Stimulated activated naive CD8-positive, alpha-beta T cell treated with anti-CD3 and anti-CD28 coated beads, Interleukin-15, amount 100 ng/mL, for 72 hours (primary cell): ENCODE measurements around the gene RAI14.

ENCODE experiments used
- ATAC-seq: fragments of 150-1000 bp; cut with Tn5 transposase; 2 replicates; pipeline ENCODE4 v1.10.0; 2021; ENCODE audit warnings: mild to moderate bottlenecking, moderate library complexity
- DNase-seq, 2 donors: peaks; one replicate each; pipeline ENCODE4 v3.0.0; 2021 to 2022
- H3K27ac Mint-ChIP-seq, 2 donors: one replicate each; pipeline ENCODE4 v1.8.0; 2022; ENCODE audit warnings: mild to moderate bottlenecking in 2 of 2, mixed read lengths in 2 of 2, moderate library complexity in 2 of 2
- H3K27me3 Mint-ChIP-seq: one replicate; pipeline ENCODE4 v1.8.0; 2022; ENCODE audit warnings: mixed read lengths
- H3K4me1 Mint-ChIP-seq: one replicate; pipeline ENCODE4 v1.8.0; 2022; ENCODE audit warnings: mild to moderate bottlenecking, mixed read lengths
- H3K4me3 Mint-ChIP-seq, 2 donors: one replicate each; pipeline ENCODE4 v1.8.0; 2022; ENCODE audit warnings: mild to moderate bottlenecking in 2 of 2, mixed read lengths in 2 of 2, moderate library complexity in 1 of 2
- H3K9me3 Mint-ChIP-seq, 2 donors: one replicate each; pipeline ENCODE4 v1.8.0; 2022; ENCODE audit warnings: mixed read lengths in 2 of 2

The RAI14 gene

DNA sequence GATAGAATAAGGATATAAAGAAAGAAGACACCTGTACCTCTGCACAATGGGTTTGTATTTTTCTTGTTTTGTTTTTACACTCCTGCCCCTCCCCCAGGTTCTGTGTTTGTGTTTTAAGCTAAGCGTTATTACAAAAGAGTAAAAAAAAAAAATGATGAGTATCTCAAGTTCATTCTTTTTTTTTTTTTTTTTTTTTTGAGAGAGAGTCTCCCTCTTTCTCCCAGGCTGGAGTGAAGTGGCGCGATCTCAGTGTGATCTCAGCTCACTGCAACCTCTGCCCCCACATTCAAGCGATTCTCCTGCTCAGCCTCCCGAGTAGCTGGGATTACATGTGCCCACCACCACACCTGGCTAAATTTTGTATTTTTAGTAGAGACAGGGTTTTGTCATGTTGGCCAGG, 29.4 kb upstream of the RAI14 start:
- ATAC-seq (no peak), DNase-seq (no peak)
- Mint-ChIP-seq H3K9me3 (peaks cover 0 to 14% of the 10 kb centered on the region in 2 donors), H3K4me3 (no peak overlapping the region), H3K27ac (no peak overlapping the region), H3K4me1 (peaks cover 10% of the 10 kb centered on the region), H3K27me3 (peaks cover 11% of the 10 kb centered on the region)

- peaks cover 0 to 14% of the 10 kb centered on the region in 2 donors for H3K9me3 Mint-ChIP-seq
- H3K4me1 Mint-ChIP-seq = no peaks in the 10 kb centered on the region
- no peak overlapping the region for H3K27ac Mint-ChIP-seq
- DNase-seq = no peak
- H3K27me3 Mint-ChIP-seq = peaks cover 11% of the 10 kb centered on the region
- no peak for ATAC-seq
- no peak overlapping the region for H3K4me3 Mint-ChIP-seq
Measured at GRCh38 chr5:34627794-34628193, 28.3 kb upstream of the RAI14 start.

DNA sequence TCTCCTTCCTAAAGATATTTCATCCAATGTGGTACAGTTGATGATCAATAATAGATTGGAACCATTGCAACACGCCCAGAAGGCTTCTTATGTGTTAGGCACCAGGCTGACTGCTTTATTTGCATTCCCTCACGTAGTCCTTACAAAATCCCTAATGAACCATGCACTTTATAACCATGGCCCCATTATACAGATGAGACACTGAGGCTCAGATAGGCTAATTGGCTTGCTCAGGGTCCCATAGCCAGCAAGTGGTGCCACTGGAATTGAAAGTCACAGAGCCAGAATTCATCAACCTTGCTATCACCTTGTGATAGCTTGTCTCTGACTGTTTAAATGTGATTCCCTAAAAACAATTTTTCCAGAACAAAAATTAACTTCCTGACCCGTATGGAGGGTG, 27.8 kb upstream of the RAI14 start:
- ATAC-seq (no peak), DNase-seq (no peak)
- H3K4me3 Mint-ChIP-seq = no peak overlapping the region
- peaks cover 0 to 14% of the 10 kb centered on the region in 2 donors for H3K9me3 Mint-ChIP-seq
- H3K27ac Mint-ChIP-seq = no peak overlapping the region
- H3K4me1 Mint-ChIP-seq = no peaks in the 10 kb centered on the region
- H3K27me3 Mint-ChIP-seq = peaks cover 11% of the 10 kb centered on the region

- DNase-seq = no peak
- peaks cover 11% of the 10 kb centered on the region for H3K27me3 Mint-ChIP-seq
- no peak overlapping the region for H3K27ac Mint-ChIP-seq
- no peak overlapping the region for H3K4me3 Mint-ChIP-seq
- no peaks in the 10 kb centered on the region for H3K4me1 Mint-ChIP-seq
- H3K9me3 Mint-ChIP-seq = peaks cover 0 to 14% of the 10 kb centered on the region in 2 donors
- no peak for ATAC-seq
Measured at GRCh38 chr5:34630596-34630995, 25.5 kb upstream of the RAI14 start.

DNA sequence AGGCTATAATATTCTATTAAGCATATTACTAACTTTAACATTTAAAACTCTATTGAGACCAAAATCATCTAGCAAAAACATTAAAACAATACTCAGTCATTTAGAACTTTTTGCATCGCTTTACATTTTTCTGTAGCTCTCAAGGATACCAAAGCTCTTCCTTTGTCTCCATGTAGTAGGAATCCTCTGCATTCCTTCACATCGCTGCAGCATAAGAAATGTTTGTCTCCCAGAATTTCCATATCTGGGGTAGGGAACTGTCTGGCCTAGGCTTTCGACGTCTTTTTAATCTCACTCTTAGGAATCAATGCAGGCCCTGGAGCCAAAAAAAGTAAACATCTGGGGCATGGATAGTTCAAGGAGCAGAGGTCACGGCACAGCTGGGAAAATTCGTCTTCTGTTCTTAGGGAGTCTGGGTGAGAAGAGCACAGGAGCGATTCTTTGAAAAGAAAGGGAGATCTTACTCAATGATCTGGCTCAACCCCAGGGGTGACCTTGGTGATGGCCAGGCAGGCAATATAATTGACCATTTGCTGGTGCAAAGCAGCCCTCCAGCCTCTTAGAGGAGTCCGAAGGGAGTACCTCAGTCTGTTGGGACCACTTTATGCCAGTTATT, 23.2 kb upstream of the RAI14 start:
- H3K4me3 Mint-ChIP-seq = no peak overlapping the region

DNA sequence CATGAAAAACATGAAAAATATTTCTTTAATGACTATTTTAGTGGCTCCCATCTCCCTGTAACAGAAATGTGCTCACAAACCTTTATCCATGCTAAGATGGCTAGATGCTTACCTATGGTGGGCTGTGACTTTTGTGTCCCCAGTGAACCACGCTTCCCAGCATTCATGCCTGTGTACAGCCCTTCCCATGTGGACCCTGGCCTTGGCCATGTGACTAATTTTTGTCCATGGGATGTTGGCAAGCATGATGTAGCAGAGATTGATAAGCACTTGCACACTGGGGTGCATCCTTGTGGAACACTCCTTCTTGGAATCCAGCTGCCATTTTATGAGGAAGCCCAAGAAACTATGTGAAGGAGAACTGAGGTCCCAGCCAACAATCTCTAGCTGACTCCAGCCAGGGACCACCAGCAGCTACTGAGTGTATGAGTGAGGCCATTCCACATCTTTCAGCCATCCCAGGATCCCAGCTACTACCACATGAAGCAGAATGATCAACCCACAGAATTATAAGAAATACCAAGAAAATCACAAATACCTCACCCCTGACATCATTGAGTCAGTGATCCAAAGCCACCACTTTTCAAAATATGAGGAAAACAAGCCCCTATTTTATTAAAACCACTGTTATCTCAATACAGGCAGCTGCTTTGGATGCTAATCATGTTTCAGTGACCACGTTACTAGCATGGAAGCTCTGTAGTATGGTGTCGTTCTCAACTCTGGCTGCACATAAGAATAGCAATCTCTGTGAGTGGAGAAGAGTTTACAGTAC, 16.1 kb upstream of the RAI14 start:
- peaks cover 37% of the 10 kb centered on the region for H3K27me3 Mint-ChIP-seq
- ATAC-seq (no peak), DNase-seq (no peak)
- H3K4me1 Mint-ChIP-seq = no peaks in the 10 kb centered on the region
- peaks cover 0 to 15% of the 10 kb centered on the region in 2 donors for H3K9me3 Mint-ChIP-seq
- H3K4me3 Mint-ChIP-seq = no peak overlapping the region
- no peak overlapping the region for H3K27ac Mint-ChIP-seq

More for the DNA sequence above, 23.2 kb upstream of the RAI14 start:
- peaks cover 11% of the 10 kb centered on the region for H3K27me3 Mint-ChIP-seq
- H3K9me3 Mint-ChIP-seq = peaks cover 0 to 19% of the 10 kb centered on the region in 2 donors
- ATAC-seq = no peak
- DNase-seq = no peak
- no peaks in the 10 kb centered on the region for H3K4me1 Mint-ChIP-seq
- no peak overlapping the region for H3K27ac Mint-ChIP-seq

DNA sequence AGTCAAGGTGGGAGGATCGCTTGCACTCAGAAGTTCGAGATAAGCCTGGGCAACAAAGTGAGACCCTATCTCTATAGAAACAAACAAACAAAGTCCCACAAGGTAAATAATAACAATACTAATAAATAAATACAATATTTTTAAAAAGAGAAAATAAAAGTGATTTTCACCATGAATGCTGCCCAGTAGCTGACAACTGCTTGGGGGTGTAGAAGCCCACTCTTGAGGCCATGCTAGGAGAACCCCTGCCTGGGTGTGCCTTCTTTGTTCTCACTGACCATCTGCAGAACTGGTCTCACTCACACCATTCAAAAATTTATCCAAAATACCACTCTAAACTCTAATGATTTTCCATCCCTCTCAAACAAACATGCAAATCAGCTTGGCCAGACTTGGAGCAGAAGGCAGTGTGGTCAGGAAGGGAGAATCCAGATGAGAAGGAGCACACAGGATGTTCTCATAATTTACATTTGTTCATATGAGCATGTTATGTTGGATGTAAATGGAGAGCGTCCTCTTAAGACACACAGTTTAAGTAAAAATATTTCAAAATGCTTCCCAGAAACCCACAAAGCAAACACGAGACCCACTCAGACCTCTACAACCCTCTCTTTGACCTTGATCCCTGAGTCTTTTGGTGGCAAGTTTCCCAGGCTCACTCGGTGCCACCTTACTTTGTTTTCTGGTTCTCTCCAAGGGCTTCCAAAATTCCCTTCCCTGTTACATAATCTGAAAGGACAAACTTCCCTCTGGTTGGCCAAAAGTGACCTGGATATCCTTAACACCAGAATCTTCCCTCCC, 7.9 kb upstream of the RAI14 start:
- no peak for ATAC-seq
- Mint-ChIP-seq H3K27me3 (peaks cover 54% of the 10 kb centered on the region), H3K4me3 (no peak overlapping the region), H3K4me1 (no peaks in the 10 kb centered on the region), H3K27ac (no peak overlapping the region), H3K9me3 (peaks cover 0 to 8% of the 10 kb centered on the region in 2 donors)
- DNase-seq = no peak

- H3K4me3 Mint-ChIP-seq = no peak overlapping the region
- peaks cover 50% of the 10 kb centered on the region for H3K27me3 Mint-ChIP-seq
- no peaks in the 10 kb centered on the region for H3K4me1 Mint-ChIP-seq
- DNase-seq (no peak), ATAC-seq (no peak)
- H3K27ac Mint-ChIP-seq = no peak overlapping the region
- peaks cover 0 to 8% of the 10 kb centered on the region in 2 donors for H3K9me3 Mint-ChIP-seq
Measured at GRCh38 chr5:34648840-34649158, 7.3 kb upstream of the RAI14 start.

GRCh38 chr5:34651791-34652190, 4.3 kb upstream of the RAI14 start:
- ATAC-seq (no peak), DNase-seq (no peak)
- Mint-ChIP-seq H3K9me3 (no peaks in the 10 kb centered on the region), H3K4me1 (peaks cover 10% of the 10 kb centered on the region), H3K27me3 (peaks cover 42% of the 10 kb centered on the region), H3K27ac (no peak overlapping the region), H3K4me3 (no peak overlapping the region)

- Mint-ChIP-seq H3K4me3 (no peak overlapping the region), H3K27ac (no peak overlapping the region), H3K27me3 (peaks cover 45% of the 10 kb centered on the region), H3K4me1 (peaks cover 17% of the 10 kb centered on the region), H3K9me3 (no peaks in the 10 kb centered on the region)
- no peak for DNase-seq
- ATAC-seq = no peak
Measured at GRCh38 chr5:34652466-34652865, 3.7 kb upstream of the RAI14 start.

DNA sequence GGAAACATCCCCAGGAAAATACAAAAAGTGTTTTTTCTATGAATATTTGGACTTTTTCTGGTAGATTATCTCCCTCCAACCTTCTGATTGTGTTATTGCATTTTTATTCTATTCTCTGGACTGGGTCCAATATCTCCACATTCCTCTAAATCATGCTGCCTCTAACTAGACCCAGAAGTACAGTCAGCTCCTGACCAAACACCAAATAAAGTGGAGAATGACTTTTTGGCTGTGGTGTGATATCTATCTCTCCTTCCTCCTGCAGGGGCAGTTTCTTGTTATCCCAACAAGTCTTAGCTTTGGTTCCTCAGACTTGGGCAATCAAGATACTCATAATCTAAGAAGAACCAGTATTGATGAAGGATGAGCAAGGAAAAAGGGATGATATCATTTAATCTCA, 3.2 kb upstream of the RAI14 start:
- Mint-ChIP-seq H3K27me3 (peaks cover 50% of the 10 kb centered on the region), H3K4me3 (no peak overlapping the region), H3K4me1 (peaks cover 21% of the 10 kb centered on the region), H3K27ac (no peak overlapping the region), H3K9me3 (no peaks in the 10 kb centered on the region)
- DNase-seq (no peak), ATAC-seq (no peak)

DNA sequence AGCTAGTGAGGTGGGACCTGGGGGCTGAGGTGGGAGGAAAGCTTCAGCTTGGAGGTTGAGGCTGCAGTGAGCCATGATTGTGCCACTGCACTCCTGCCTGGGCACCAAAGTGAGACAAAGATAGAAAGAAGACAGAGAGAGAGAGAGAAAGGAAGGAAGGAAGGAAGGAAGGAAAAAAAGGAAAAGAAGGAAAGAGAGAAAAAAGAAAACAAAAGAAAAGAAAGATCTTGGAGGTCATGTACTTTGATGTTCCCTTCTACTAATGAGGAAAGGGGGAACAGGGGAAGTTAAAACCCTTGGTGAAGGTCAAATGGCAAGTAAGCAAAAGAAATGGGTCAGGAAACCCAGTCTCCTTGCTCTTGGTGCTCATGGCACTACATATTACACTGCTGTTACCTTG, 2.4 kb upstream of the RAI14 start:
- Mint-ChIP-seq H3K4me1 (peaks cover 22% of the 10 kb centered on the region), H3K9me3 (no peaks in the 10 kb centered on the region), H3K27ac (no peak overlapping the region), H3K27me3 (peaks cover 50% of the 10 kb centered on the region), H3K4me3 (no peak overlapping the region)
- no peak for DNase-seq
- ATAC-seq = no peak

DNA sequence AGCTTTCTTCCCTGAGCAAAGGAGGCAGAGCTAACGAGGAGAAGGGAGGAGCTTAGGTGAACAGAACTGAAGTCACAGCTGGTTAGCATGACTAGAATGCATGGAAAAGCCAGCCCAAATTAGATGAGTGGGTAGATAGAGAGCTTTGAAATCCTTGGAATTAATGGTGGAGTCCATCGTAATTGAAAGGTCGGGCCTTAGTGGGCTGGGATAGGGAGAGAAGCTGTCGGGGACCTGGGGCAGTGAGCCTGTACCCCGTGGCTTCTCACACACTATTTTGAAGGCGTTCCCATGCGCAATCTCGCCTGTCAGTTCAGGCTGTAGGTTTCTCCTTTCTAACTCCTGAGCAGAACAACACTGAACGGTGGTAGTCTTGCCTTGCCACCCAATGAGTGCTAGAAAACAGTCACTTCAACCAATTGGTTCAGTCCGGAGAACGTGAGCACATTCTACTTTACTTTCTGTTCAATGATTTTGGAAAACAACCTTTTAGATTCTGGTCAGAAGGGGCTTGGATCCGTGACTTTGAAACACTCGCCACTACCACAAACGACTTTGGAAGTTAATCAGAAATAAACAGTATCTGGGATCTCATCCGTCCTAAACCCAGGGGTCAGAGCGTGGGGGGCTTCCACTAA, 655 bp upstream of the RAI14 start:
- ATAC-seq (peak; percentile 63), DNase-seq (peak in 1 of 2 donors; percentile 8)
- Mint-ChIP-seq H3K27ac (peak overlapping the region; percentile 36 to 83), H3K4me3 (peak overlapping the region; percentile 86 to 89), H3K9me3 (no peaks in the 10 kb centered on the region), H3K27me3 (peaks cover 60% of the 10 kb centered on the region), H3K4me1 (peaks cover 22% of the 10 kb centered on the region)

- Mint-ChIP-seq H3K4me1 (peaks cover 22% of the 10 kb centered on the region), H3K27ac (no peak overlapping the region), H3K4me3 (peak overlapping the region; percentile 64 to 74), H3K27me3 (peaks cover 72% of the 10 kb centered on the region), H3K9me3 (no peaks in the 10 kb centered on the region)
- ATAC-seq = peak; percentile 49
- peak in 1 of 2 donors; percentile 10 for DNase-seq
Measured at GRCh38 chr5:34656700-34657273, 659 bp downstream of the RAI14 start.

DNA sequence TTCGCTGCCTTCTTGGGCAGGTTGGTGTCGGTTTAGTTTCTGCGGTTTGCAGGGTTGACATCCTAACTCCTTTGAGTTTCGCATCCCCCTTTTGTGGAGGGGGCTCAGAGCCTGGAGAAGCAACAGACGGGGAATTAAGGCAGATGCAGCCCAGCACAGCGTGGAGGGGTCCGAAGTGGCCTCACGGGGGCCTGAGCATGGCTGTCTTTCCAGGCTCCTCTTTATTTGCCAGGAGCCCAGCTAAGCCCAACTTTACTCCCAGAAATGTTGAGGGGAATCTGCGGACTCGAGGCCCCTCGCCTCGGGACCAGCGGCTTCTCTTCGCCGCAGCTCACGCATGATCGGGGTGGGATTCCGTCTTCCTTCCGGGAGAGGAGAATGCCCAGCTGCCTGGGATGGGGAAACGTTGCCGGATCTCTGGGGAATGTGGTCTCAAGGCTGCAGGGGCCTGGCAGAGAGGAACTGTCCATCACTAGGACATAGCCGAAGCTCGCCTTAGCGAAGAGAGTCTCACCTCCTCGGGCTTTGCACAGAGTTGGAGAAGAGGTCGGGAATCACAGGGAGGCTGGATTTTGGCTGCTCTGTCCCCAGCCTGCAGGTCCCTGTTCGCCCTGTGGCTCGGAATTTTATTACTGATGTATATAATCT, 1.3 kb downstream of the RAI14 start:
- Mint-ChIP-seq H3K27me3 (peaks cover 75% of the 10 kb centered on the region), H3K4me1 (peaks cover 22% of the 10 kb centered on the region), H3K9me3 (no peaks in the 10 kb centered on the region), H3K27ac (no peak overlapping the region), H3K4me3 (peak overlapping the region; percentile 64 to 74)
- no peak for DNase-seq
- no peak for ATAC-seq
